DMS114 treated with DMSO at 0.1 percent for 48 hours (cell line): ENCODE data around the gene UGT2B28.
"Not testable (repeated sequence)": the region's sequence is repeated elsewhere in the genome, so short reads cannot be mapped to it uniquely, and the experiment has no call there.

Experiments used
- DNase-seq: peaks from one replicate; lab custom pipeline; 2025; ENCODE audit not compliant: unreplicated experiment; lab: John Stamatoyannopoulos, UW

UGT2B28 gene

DNA sequence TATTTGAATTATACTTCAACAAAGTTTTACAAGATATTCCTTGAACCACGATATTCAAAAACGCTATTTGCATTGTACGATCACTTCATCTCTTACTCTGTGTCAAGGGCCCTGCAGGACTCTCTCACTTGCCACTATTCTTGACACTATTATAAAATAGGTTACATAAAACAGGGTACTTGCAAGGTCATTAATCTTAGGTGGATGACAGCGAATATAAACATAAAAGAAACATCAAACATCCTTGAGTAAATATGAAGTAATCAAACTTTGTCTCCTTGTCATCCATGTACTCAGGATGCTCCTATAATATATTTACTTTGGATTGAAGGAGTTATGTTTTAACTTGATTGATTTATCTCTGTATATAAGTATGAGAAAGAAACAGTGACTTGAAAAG, at the start of gene UGT2B28:
Gene UGT2B28, plus strand, starts transcription at position 395 of the 400 bp plus-strand sequence. CDS start 26 bp downstream, outside the sequence.
- DNase-seq = not testable (repeated sequence)

GRCh38 chr4:69239092-69239491, 41.2 kb upstream of the UGT2B28 start:
- DNase-seq = no peak

GRCh38 chr4:69239557-69240168, 40.6 kb upstream of the UGT2B28 start:
- no peak for DNase-seq

- not testable (repeated sequence) for DNase-seq
Observed at GRCh38 chr4:69240787-69241186, 39.5 kb upstream of the UGT2B28 start.

GRCh38 chr4:69241746-69242145, 38.5 kb upstream of the UGT2B28 start:
- not testable (repeated sequence) for DNase-seq

DNA sequence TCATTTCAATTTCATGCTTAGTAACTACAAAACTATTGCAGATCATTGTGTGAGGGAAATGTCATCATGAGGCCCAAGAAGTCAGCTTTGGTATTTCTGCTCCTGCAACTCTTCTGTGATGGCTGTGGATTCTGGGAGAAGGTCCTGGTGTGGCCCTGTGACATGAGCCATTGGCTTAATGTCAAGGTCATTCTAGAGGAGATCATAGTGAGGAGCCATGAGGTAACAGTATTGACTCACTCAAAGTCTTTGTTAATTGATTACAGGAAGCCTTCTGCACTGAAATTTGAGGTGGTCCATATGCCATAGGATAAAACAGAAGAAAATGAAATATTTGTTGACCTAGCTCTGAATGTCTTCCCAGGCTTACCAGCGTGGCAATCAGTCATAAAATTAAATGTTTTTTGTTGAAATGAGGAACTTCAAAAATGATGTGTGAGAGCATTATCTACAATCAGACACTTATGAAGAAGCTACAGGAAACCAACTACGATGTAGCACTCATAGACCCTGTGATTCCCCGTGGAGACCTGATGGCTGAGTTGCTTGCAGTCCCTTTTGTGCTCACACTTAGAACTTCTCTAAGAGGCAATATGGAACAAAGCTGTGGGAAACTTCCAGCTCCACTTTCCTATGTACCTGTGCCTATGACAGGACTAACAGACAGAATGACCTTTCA, 37.6 kb upstream of the UGT2B28 start:
- DNase-seq = not testable (repeated sequence)

DNA sequence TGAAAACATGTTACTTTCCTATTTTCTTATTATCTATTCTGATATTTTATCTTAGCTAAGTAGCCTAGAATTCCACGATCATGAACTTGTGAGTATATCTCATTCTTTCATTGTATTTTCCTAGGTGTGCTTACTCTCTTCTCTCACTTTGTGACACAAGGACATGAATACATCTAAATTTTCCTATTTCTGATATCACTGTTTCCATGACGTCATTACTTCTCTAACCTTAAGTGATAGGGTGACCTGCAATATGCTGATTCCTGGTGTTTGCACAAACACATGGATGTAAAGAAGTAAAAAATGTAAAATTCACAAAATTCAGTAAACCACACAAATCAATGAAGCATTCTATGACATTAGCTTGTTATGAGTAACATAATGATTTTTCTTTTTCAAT, 29.4 kb upstream of the UGT2B28 start:
- not testable (repeated sequence) for DNase-seq

- DNase-seq = not testable (repeated sequence)
Observed at GRCh38 chr4:69253147-69253772, 27.0 kb upstream of the UGT2B28 start.

GRCh38 chr4:69268612-69269011, 11.7 kb upstream of the UGT2B28 start:
- DNase-seq = not testable (repeated sequence)

DNA sequence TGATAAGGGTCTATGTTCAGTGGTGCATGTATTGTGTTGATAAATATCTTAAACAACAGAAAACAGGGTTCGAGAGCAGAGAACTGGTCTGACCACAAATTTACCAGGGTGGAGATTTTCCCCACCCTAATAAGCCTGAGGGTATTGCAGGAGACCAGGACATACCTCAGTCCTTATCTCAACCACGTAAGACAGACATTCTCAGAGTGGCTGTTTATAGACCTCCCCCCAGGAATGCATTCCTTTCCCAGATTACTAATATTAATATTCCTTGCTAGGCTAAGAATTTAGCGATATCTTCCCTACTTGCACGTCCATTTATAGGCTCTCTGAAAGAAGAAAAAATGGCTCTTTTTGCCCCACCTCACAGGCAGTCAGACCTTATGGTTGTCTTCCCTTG, 16.1 kb downstream of the UGT2B28 start:
- not testable (repeated sequence) for DNase-seq

DNA sequence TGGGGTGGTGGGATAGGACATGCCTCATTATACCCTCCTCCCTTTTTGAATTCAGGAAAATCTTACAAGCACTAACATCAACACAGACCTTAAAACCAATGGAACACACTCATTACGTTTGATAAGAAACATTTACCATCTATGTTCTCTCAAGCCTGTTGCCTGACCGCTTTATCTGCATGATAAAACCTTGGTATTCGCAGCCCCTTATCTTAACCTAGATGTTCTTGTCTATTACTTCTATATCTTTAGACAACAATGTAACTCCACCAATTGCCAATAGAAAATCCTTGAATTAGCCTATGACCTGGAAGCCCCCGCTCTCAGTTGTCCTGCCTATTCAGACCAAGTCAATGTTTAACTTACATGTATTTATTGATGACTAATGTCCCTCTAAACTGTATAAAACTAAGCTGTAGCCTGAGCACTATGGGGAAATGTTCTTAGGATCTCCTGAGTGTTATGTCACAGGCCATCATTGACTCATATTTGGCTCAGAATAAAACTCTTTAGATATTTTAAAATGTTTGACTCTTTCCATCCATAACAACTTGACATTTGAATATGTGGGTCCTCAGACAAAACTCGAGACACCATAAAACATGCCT, 28.3 kb downstream of the UGT2B28 start:
- DNase-seq = not testable (repeated sequence)

DNA sequence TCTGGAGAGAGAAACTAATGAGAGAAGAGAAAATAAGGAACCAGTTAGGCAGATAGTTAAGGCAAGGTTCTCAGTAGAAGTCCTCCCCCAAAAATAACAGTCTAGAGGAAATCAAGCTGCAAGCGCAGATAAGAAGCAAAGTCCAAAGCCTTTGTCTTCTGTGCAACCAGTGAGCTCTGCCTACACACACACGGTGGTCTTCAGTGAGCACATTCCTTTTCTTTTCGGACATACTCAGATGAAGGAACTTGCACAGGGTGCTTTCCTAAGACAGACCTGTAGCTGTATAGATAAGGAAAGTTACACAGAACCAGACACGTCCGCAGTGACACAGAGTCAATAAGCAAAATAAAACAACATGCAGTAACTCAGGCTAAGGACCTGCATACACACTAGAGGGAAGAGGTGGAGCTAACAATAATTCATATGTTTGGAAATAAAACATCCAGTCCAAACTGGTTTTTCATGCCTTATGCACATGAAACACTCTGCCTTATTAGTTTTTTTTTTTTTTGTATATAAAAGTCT, 29.3 kb downstream of the UGT2B28 start:
- DNase-seq = not testable (repeated sequence)

- not testable (repeated sequence) for DNase-seq
Observed at GRCh38 chr4:69310262-69310661, 30.0 kb downstream of the UGT2B28 start.

- peak; percentile 9 for DNase-seq
Observed at GRCh38 chr4:69317669-69318298, 37.5 kb downstream of the UGT2B28 start.

GRCh38 chr4:69321153-69321729, 41.0 kb downstream of the UGT2B28 start:
- DNase-seq = no peak

DNA sequence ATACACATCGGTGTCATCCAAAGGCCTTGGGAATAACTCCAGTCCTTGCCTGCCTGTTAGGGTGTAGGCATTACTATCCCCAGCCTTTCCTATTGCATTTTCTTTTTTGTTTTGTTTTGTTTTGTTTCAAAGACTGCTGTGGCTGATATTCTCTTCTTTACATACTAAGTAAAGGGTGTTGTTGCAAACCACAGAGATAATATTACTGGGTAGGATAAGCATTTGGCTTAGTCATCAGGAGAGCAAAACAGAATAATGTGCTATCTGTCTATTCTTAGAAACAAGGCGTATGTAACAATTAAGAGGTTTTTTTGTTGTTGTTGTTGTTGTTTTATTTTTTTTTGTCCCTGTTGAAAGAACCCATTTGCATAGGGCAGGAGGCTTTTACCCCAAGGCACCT, 41.8 kb downstream of the UGT2B28 start:
- no peak for DNase-seq

DNA sequence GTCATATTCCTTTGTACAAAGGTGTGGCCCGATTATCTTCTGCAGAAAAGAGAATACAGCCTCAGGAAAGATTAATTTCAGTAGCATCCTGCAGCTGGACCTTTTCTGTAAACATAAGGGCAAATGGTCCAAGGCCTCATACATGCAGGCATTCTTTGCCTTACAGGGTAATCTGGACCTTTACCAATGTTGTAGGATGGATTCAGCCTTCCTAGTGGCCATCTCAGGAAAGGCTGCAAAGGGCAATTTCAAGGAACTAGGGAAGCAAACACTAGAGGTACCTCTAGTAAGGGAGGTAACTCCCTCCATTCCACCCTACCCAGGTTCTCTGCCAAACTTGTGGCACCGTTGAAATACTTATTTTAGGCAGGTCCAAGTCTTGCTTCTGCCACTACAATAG, 43.0 kb downstream of the UGT2B28 start:
- no peak for DNase-seq

DNA sequence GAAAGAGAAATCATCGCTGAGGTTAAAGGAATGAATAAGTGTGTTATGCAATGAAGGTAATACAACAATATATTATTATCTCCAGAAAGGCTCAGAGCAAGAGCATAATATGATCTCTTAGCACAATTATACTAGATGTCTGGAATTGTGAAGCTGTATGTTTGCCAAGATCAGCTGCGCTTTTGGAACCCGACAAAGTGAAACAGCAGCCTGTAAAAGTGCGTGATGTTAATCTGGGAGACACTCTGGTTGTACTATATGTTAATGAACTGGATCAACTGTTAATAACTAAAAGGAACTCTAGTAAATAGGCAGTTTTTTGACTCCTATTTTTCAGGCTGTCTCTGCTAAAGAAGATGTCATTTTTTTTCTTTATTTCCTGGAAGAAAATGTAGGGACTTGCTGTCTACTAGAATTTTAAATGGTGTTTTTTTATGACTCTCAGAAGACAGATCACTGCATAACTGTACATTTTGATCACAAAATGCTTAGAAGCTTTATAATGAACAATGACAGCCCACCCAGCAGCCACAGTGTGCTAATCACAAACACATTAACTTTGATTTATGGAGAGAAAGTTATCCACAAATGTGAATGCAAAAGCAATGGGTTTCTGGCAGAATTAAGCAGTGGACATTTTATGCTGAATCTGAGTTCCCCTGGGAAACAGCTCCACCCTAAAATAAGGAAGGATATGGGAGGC, 50.2 kb downstream of the UGT2B28 start:
- DNase-seq = no peak

DNA sequence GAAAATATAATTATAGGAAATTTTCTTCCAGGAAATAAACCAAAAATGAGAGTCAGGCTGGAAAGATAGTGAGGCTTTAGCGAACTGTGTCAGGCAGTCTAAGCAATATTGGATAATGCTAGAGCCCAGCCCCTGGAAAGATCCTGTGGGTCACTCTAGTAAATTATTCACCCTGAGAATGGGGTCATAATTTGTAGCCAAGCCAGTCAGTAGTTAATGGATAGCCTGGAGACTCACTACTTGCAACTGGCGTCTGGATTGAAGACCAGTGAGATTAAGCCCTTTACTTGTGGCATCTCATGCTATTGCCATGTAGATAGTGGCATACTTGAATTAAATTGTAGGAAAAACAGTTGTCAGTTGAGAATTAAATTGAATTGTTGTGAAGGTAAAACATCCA, 51.0 kb downstream of the UGT2B28 start:
- DNase-seq = not testable (repeated sequence)

GRCh38 chr4:69335485-69335884, 55.2 kb downstream of the UGT2B28 start:
- DNase-seq = not testable (repeated sequence)
